Stimulated activated memory B cell treated with anti-CD40 and anti-IgM and Interleukin-4, amounts not matched to agents 10 μg/mL and 1 μg/mL and 100 μg/mL, for 72 hours (primary cell): Measurements from ENCODE around the gene LMCD1.
A peak's percentile ranks its signal among the peaks of the same experiment; 100 is the strongest.

Experiments
- ATAC-seq: fragments of 150-1000 bp; cut with Tn5 transposase; 2 replicates; pipeline ENCODE4 v1.10.0; 2021
- H3K27ac Mint-ChIP-seq: one replicate; pipeline ENCODE4 v1.8.0; 2022; ENCODE audit warnings: mild to moderate bottlenecking, mixed read lengths
- H3K27me3 Mint-ChIP-seq: one replicate; pipeline ENCODE4 v1.8.0; 2022; ENCODE audit warnings: mixed read lengths
- H3K36me3 Mint-ChIP-seq: one replicate; pipeline ENCODE4 v1.8.0; 2022; ENCODE audit warnings: mixed read lengths
- H3K4me1 Mint-ChIP-seq: one replicate; pipeline ENCODE4 v1.8.0; 2022; ENCODE audit warnings: mixed read lengths
- H3K4me3 Mint-ChIP-seq: one replicate; pipeline ENCODE4 v1.8.0; 2022; ENCODE audit warnings: mild to moderate bottlenecking, moderate library complexity, mixed read lengths
- H3K9me3 Mint-ChIP-seq: one replicate; pipeline ENCODE4 v1.8.0; 2022; ENCODE audit warnings: mixed read lengths

Gene LMCD1

GRCh38 chr3:8589880-8590556 lies 88.4 kb downstream of the LMCD1 start:
- ATAC-seq = no peak
- H3K27ac Mint-ChIP-seq = no peak overlapping the region
- H3K4me3 Mint-ChIP-seq = no peak overlapping the region
- H3K36me3 Mint-ChIP-seq = no peaks in the 10 kb centered on the region
- H3K4me1 Mint-ChIP-seq = no peaks in the 10 kb centered on the region
- H3K27me3 Mint-ChIP-seq = no peaks in the 10 kb centered on the region
- no peaks in the 10 kb centered on the region for H3K9me3 Mint-ChIP-seq

- Mint-ChIP-seq H3K9me3 (no peaks in the 10 kb centered on the region), H3K27ac (no peak overlapping the region), H3K4me3 (no peak overlapping the region), H3K27me3 (peaks cover 12% of the 10 kb centered on the region), H3K36me3 (no peaks in the 10 kb centered on the region), H3K4me1 (no peaks in the 10 kb centered on the region)
- no peak for ATAC-seq
Measured at GRCh38 chr3:8593021-8593827, 91.6 kb downstream of the LMCD1 start.

- Mint-ChIP-seq H3K9me3 (no peaks in the 10 kb centered on the region), H3K27ac (no peak overlapping the region), H3K27me3 (peaks cover 12% of the 10 kb centered on the region), H3K4me3 (no peak overlapping the region), H3K4me1 (no peaks in the 10 kb centered on the region), H3K36me3 (no peaks in the 10 kb centered on the region)
- ATAC-seq = no peak
Measured at GRCh38 chr3:8595252-8595651, 93.6 kb downstream of the LMCD1 start.

- Mint-ChIP-seq H3K27ac (no peak overlapping the region), H3K27me3 (peaks cover 12% of the 10 kb centered on the region), H3K4me3 (no peak overlapping the region), H3K9me3 (no peaks in the 10 kb centered on the region), H3K36me3 (no peaks in the 10 kb centered on the region), H3K4me1 (no peaks in the 10 kb centered on the region)
- ATAC-seq = no peak
Measured at GRCh38 chr3:8595695-8596115, 94.1 kb downstream of the LMCD1 start.

- H3K27me3 Mint-ChIP-seq = peaks cover 12% of the 10 kb centered on the region
- ATAC-seq = no peak
- no peaks in the 10 kb centered on the region for H3K36me3 Mint-ChIP-seq
- H3K27ac Mint-ChIP-seq = no peak overlapping the region
- H3K4me1 Mint-ChIP-seq = no peaks in the 10 kb centered on the region
- H3K4me3 Mint-ChIP-seq = no peak overlapping the region
- H3K9me3 Mint-ChIP-seq = no peaks in the 10 kb centered on the region
Measured at GRCh38 chr3:8596321-8597218, 94.9 kb downstream of the LMCD1 start.

- peaks cover 12% of the 10 kb centered on the region for H3K27me3 Mint-ChIP-seq
- no peaks in the 10 kb centered on the region for H3K36me3 Mint-ChIP-seq
- no peaks in the 10 kb centered on the region for H3K4me1 Mint-ChIP-seq
- no peak overlapping the region for H3K4me3 Mint-ChIP-seq
- ATAC-seq = no peak
- no peaks in the 10 kb centered on the region for H3K9me3 Mint-ChIP-seq
- H3K27ac Mint-ChIP-seq = no peak overlapping the region
Measured at GRCh38 chr3:8597219-8597853, 95.7 kb downstream of the LMCD1 start.

GRCh38 chr3:8599146-8599545 lies 97.5 kb downstream of the LMCD1 start:
- Mint-ChIP-seq H3K36me3 (no peaks in the 10 kb centered on the region), H3K27ac (no peak overlapping the region), H3K27me3 (peaks cover 12% of the 10 kb centered on the region), H3K9me3 (no peaks in the 10 kb centered on the region), H3K4me1 (no peaks in the 10 kb centered on the region), H3K4me3 (no peak overlapping the region)
- no peak for ATAC-seq

- H3K27me3 Mint-ChIP-seq = peaks cover 13% of the 10 kb centered on the region
- ATAC-seq = no peak
- no peaks in the 10 kb centered on the region for H3K9me3 Mint-ChIP-seq
Measured at GRCh38 chr3:8600457-8600856, 98.8 kb downstream of the LMCD1 start.

GRCh38 chr3:8603115-8603710 lies 101.6 kb downstream of the LMCD1 start:
- Mint-ChIP-seq H3K27me3 (peaks cover 32% of the 10 kb centered on the region), H3K9me3 (no peaks in the 10 kb centered on the region), H3K36me3 (no peaks in the 10 kb centered on the region), H3K27ac (no peak overlapping the region), H3K4me3 (no peak overlapping the region), H3K4me1 (no peaks in the 10 kb centered on the region)
- ATAC-seq = no peak

More at GRCh38 chr3:8600457-8600856, 98.8 kb downstream of the LMCD1 start:
- Mint-ChIP-seq H3K27ac (no peak overlapping the region), H3K36me3 (no peaks in the 10 kb centered on the region), H3K4me1 (no peaks in the 10 kb centered on the region), H3K4me3 (no peak overlapping the region)

- no peak overlapping the region for H3K4me3 Mint-ChIP-seq
- H3K27ac Mint-ChIP-seq = no peak overlapping the region
- ATAC-seq = no peak
- H3K36me3 Mint-ChIP-seq = no peaks in the 10 kb centered on the region
- peaks cover 37% of the 10 kb centered on the region for H3K27me3 Mint-ChIP-seq
- H3K4me1 Mint-ChIP-seq = no peaks in the 10 kb centered on the region
- no peaks in the 10 kb centered on the region for H3K9me3 Mint-ChIP-seq
Measured at GRCh38 chr3:8604006-8604405, 102.4 kb downstream of the LMCD1 start.

GRCh38 chr3:8604988-8605387 lies 103.4 kb downstream of the LMCD1 start:
- no peak overlapping the region for H3K4me3 Mint-ChIP-seq
- no peaks in the 10 kb centered on the region for H3K9me3 Mint-ChIP-seq
- H3K27me3 Mint-ChIP-seq = peaks cover 37% of the 10 kb centered on the region
- H3K27ac Mint-ChIP-seq = no peak overlapping the region
- H3K36me3 Mint-ChIP-seq = no peaks in the 10 kb centered on the region
- no peaks in the 10 kb centered on the region for H3K4me1 Mint-ChIP-seq
- no peak for ATAC-seq

GRCh38 chr3:8606701-8607231 lies 105.1 kb downstream of the LMCD1 start:
- no peak overlapping the region for H3K27ac Mint-ChIP-seq
- H3K9me3 Mint-ChIP-seq = no peaks in the 10 kb centered on the region
- H3K4me3 Mint-ChIP-seq = no peak overlapping the region
- ATAC-seq = no peak
- H3K36me3 Mint-ChIP-seq = no peaks in the 10 kb centered on the region
- H3K27me3 Mint-ChIP-seq = peaks cover 37% of the 10 kb centered on the region
- no peaks in the 10 kb centered on the region for H3K4me1 Mint-ChIP-seq

- no peaks in the 10 kb centered on the region for H3K4me1 Mint-ChIP-seq
- no peak overlapping the region for H3K27ac Mint-ChIP-seq
- H3K9me3 Mint-ChIP-seq = no peaks in the 10 kb centered on the region
- H3K4me3 Mint-ChIP-seq = no peak overlapping the region
- ATAC-seq = peak; percentile 47
- H3K27me3 Mint-ChIP-seq = peaks cover 37% of the 10 kb centered on the region
- H3K36me3 Mint-ChIP-seq = no peaks in the 10 kb centered on the region
Measured at GRCh38 chr3:8607234-8608040, 105.8 kb downstream of the LMCD1 start.
